ENCODE results near the gene CLEC16A. TPM values are rescaled to one million over a fixed set of nuclear protein-coding genes. Genes with fewer than 3 reads are reported as not detected.
A peak's percentile ranks its signal among the peaks of the same experiment; 100 is the strongest.

The CLEC16A gene
- total RNA-seq, 2 donors from 2014 or later: 31.1 to 32.0 TPM

DNA sequence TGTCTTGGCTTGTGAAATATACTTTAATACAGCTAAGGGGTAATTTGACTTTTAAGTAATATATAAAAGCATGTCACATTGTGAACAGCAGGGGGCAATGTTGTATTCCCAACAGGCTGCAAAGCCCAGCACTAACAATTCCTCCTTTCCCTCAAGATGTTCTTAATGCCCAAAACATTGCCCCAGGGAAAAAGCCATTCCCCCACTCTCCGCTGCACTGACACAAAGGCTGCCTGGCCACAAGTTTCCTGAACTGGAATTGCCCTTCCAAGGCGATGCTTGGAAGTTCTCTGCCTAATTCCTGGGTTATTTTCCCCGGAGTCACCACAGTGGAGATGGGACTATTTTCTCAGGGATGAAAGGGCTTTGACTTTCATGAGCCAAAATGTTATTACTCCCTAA, 27.2 kb downstream of the CLEC16A start:
- H3K27me3 Mint-ChIP-seq: no peaks in the 10 kb centered on the region
- no peak for ATAC-seq
- peaks cover 16% of the 10 kb centered on the region for H3K4me1 Mint-ChIP-seq
- no peak for DNase-seq
- H3K9me3 ChIP-seq (ENCODE audit: control insufficient read depth, low read length, poor library complexity, severe bottlenecking): no peaks in the 10 kb centered on the region
- peaks cover 3% of the 10 kb centered on the region for H3K36me3 Mint-ChIP-seq (ENCODE audit: low read depth)
- no peak overlapping the region for H3K4me3 Mint-ChIP-seq
- H3K27ac Mint-ChIP-seq: peak overlapping the region; percentile 90

DNA sequence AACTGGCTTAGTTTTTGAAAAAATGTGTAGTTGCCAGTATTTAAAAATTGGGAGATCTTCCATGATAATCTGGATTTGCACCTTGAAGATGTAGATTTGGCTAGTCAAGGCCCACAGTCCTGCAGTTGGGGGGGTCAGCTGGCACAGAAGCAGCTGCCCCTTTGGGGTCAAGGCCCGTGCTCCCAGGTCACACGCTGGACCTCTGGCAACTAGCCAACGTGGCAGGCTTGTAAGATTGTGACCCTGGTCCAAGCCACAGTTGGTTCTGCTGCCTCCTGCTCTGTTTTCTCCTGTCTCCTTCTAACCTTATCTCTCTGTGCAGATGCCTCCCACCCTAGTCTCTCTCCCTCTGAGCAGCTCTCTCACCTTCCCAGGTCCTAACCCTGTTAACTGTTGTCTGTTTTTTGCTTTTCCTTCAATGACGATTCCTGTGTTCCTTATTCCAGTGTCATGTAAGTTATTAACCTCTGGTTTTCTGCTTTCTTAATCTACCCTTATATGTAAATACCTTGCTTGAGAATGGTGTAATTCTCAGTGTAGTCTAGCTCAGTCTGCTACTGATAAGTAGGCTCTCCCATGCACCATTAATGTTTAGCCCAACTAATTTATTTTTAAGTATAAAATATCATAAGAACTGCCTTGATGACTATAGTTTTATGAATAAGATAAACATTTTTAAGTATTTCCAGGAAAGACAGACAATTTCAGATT, 27.9 kb downstream of the CLEC16A start:
- Mint-ChIP-seq H3K27ac (peak overlapping the region; percentile 90), H3K36me3 (ENCODE audit: low read depth) (peaks cover 3% of the 10 kb centered on the region), H3K27me3 (no peaks in the 10 kb centered on the region), H3K4me1 (peaks cover 16% of the 10 kb centered on the region), H3K4me3 (no peak overlapping the region)
- no peak for ATAC-seq
- H3K9me3 ChIP-seq (ENCODE audit: control insufficient read depth, low read length, poor library complexity, severe bottlenecking): no peaks in the 10 kb centered on the region
- DNase-seq: no peak

DNA sequence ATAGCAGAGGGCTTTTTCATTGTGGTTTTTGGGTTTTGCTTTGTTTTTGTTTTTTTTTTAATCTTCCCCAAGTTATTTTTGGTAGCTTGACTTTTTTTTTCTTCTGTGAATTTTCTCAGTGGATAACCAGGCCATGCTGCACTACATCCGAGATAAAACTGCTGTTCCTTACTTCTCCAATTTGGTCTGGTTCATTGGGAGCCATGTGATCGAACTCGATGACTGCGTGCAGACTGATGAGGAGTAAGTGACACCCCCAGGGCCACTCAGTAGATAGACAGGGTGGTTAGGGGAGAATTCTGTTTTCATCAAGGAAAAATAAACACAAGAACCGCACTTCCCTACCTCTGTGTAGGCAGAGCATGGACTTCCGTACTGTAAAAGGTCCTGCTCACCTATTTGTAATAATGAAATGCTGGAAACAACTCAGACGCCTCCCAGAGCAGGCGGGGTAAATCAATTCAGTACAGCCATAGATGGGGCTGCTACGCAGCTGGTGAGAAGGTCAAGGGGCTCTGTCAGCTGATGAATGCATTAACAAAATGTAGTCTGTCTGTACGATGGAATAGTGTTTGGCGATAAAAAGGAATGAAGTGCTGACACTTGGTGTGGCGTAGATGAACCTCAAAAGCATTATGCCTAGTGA, 28.6 kb downstream of the CLEC16A start:
- Mint-ChIP-seq H3K27me3 (no peaks in the 10 kb centered on the region), H3K36me3 (ENCODE audit: low read depth) (peaks cover 5% of the 10 kb centered on the region), H3K4me1 (peaks cover 19% of the 10 kb centered on the region), H3K27ac (peak overlapping the region; percentile 90), H3K4me3 (peak overlapping the region; percentile 9)
- DNase-seq (no peak), ATAC-seq (no peak)
- H3K9me3 ChIP-seq (ENCODE audit: control insufficient read depth, low read length, poor library complexity, severe bottlenecking): no peaks in the 10 kb centered on the region

DNA sequence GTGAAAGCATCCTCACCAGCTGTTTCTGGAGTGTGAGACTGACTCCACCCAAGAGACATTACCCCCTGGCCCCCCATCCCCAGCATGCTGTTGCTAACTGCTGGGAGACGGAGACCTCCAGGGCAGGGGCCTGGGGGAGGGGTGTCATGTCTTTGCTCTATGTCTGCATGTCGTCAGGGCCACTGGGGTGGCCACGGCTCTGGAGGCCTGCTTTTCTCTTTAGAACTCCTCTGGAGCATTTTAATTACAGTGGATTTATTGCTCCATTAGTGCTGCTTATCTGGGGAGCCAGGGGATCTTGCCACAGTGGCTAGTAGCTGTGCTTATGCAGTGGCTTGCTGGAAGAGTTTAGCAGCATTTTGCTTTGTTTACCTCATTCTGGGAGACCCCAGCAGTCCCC, 32.3 kb downstream of the CLEC16A start:
- H3K36me3 Mint-ChIP-seq (ENCODE audit: low read depth): peaks cover 5% of the 10 kb centered on the region
- H3K9me3 ChIP-seq (ENCODE audit: control insufficient read depth, low read length, poor library complexity, severe bottlenecking): no peaks in the 10 kb centered on the region
- no peaks in the 10 kb centered on the region for H3K27me3 Mint-ChIP-seq
- ATAC-seq: no peak
- H3K27ac Mint-ChIP-seq: no peak overlapping the region
- no peak overlapping the region for H3K4me3 Mint-ChIP-seq
- peaks cover 16% of the 10 kb centered on the region for H3K4me1 Mint-ChIP-seq
- DNase-seq: no peak

- Mint-ChIP-seq H3K4me3 (no peak overlapping the region), H3K27me3 (no peaks in the 10 kb centered on the region), H3K4me1 (peaks cover 15% of the 10 kb centered on the region), H3K27ac (peak overlapping the region; percentile 79), H3K36me3 (ENCODE audit: low read depth) (peaks cover 5% of the 10 kb centered on the region)
- H3K9me3 ChIP-seq (ENCODE audit: control insufficient read depth, low read length, poor library complexity, severe bottlenecking): no peaks in the 10 kb centered on the region
- ATAC-seq: no peak
- no peak for DNase-seq
These were observed 33.8 kb downstream of the CLEC16A start for GRCh38 chr16:10978124-10978523.

- Mint-ChIP-seq H3K4me1 (peaks cover 16% of the 10 kb centered on the region), H3K36me3 (ENCODE audit: low read depth) (peaks cover 5% of the 10 kb centered on the region), H3K27ac (peak overlapping the region; percentile 21), H3K4me3 (no peak overlapping the region), H3K27me3 (no peaks in the 10 kb centered on the region)
- ATAC-seq (no peak), DNase-seq (no peak)
- no peaks in the 10 kb centered on the region for H3K9me3 ChIP-seq (ENCODE audit: control insufficient read depth, low read length, poor library complexity, severe bottlenecking)
These were observed 34.6 kb downstream of the CLEC16A start for GRCh38 chr16:10978871-10979446.

DNA sequence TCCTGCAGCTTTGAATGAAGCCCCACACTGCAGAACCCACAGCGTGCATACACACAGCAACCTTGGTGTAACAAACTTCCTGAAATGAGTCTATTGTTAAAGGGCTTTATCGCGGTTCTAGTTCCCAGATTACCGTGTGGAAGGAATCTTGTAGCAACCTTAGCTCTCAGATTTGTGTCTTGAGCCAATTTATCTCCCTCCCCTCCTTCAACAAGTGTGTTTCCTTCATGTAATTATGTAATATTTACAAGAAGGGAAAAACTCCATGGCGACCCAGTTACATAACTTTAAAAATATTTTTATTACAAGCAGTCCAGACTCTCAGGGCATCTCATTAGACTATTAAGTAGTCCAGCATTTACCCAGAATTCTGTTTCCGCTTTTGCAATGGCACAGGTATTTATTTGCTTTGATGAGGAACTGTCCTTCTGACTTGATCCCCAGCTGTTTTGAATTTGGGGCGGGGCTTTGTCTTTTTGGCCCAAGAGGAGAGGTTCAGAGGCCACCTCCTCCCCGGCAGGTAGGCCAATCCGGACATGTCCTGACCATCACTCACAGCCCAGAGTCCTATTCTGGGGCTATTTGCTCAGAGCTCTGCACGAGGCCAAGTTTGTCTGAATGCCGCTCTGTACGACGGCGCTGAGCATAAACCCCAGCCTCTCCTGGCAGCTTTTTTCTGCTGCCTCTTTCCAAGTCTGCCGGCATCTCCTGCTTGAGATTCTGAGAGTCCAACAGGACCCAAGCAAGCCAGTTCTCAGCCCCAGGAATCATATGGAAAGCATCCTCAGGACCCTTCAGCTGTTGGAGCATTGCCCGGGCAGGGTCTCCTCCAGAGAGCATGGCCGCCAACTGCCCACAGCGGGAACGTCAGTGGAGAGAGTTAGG, 35.6 kb downstream of the CLEC16A start:
- H3K9me3 ChIP-seq (ENCODE audit: control insufficient read depth, low read length, poor library complexity, severe bottlenecking): no peaks in the 10 kb centered on the region
- Mint-ChIP-seq H3K4me3 (no peak overlapping the region), H3K36me3 (ENCODE audit: low read depth) (peaks cover 2% of the 10 kb centered on the region), H3K4me1 (peaks cover 21% of the 10 kb centered on the region), H3K27ac (peak overlapping the region; percentile 21), H3K27me3 (no peaks in the 10 kb centered on the region)
- no peak for ATAC-seq
- DNase-seq: no peak

- no peaks in the 10 kb centered on the region for H3K9me3 ChIP-seq (ENCODE audit: control insufficient read depth, low read length, poor library complexity, severe bottlenecking)
- H3K4me3 Mint-ChIP-seq: no peak overlapping the region
- ATAC-seq: no peak
- H3K27ac Mint-ChIP-seq: peak overlapping the region; percentile 21
- DNase-seq: no peak
- H3K4me1 Mint-ChIP-seq: peaks cover 21% of the 10 kb centered on the region
- H3K36me3 Mint-ChIP-seq (ENCODE audit: low read depth): peaks cover 2% of the 10 kb centered on the region
- H3K27me3 Mint-ChIP-seq: no peaks in the 10 kb centered on the region
These were observed 36.4 kb downstream of the CLEC16A start for GRCh38 chr16:10980813-10981212.

- H3K27ac Mint-ChIP-seq: no peak overlapping the region
- H3K4me1 Mint-ChIP-seq: peaks cover 24% of the 10 kb centered on the region
- H3K36me3 Mint-ChIP-seq (ENCODE audit: low read depth): peaks cover 2% of the 10 kb centered on the region
- no peaks in the 10 kb centered on the region for H3K9me3 ChIP-seq (ENCODE audit: control insufficient read depth, low read length, poor library complexity, severe bottlenecking)
- H3K4me3 Mint-ChIP-seq: no peak overlapping the region
- DNase-seq (peak in 2 of 3 donors; percentile 26 to 27), ATAC-seq (peak; percentile 88)
- H3K27me3 Mint-ChIP-seq: no peaks in the 10 kb centered on the region
These were observed 37.4 kb downstream of the CLEC16A start for GRCh38 chr16:10981697-10982216.

DNA sequence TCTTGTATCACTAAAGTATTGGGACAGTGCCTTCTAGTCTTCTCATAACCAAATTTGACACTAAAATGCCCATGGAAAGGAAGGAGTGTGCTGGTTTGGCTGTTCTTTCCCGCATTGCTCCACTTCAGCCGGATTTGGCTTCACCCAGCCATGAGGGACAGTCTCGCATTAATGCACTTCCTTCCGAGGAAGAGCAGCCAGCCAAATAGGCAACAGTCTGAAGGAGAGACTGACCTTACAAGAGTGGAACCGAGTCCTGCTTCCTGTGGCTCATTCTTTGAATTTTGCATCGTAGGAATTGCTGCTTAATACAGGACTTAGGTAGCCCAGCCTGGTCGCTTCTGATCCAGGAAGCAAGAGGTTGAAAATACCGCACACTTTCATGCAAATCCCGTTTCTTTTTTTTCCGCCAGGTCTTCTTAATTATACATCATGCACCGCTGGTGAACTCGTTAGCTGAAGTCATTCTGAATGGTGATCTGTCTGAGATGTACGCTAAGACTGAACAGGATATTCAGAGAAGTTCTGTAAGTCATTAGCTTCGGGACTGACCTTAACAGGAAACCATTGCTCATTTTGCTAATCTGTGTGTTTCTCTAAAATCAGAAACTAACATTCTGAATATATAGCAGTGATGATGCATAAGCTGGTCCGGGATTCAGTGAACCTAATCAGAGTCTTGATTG, 38.2 kb downstream of the CLEC16A start:
- Mint-ChIP-seq H3K27me3 (no peaks in the 10 kb centered on the region), H3K4me3 (peak overlapping the region; percentile 33), H3K27ac (peak overlapping the region; percentile 24), H3K36me3 (ENCODE audit: low read depth) (peaks cover 1% of the 10 kb centered on the region), H3K4me1 (peaks cover 30% of the 10 kb centered on the region)
- no peak for ATAC-seq
- no peaks in the 10 kb centered on the region for H3K9me3 ChIP-seq (ENCODE audit: control insufficient read depth, low read length, poor library complexity, severe bottlenecking)
- no peak for DNase-seq

- peak; percentile 46 for ATAC-seq
- no peak for DNase-seq
- peak overlapping the region; percentile 24 for H3K27ac Mint-ChIP-seq
- no peak overlapping the region for H3K4me3 Mint-ChIP-seq
- no peaks in the 10 kb centered on the region for H3K27me3 Mint-ChIP-seq
- peaks cover 34% of the 10 kb centered on the region for H3K4me1 Mint-ChIP-seq
- no peaks in the 10 kb centered on the region for H3K36me3 Mint-ChIP-seq (ENCODE audit: low read depth)
- no peaks in the 10 kb centered on the region for H3K9me3 ChIP-seq (ENCODE audit: control insufficient read depth, low read length, poor library complexity, severe bottlenecking)
These were observed 38.8 kb downstream of the CLEC16A start for GRCh38 chr16:10983159-10983558.

- Mint-ChIP-seq H3K4me1 (peaks cover 45% of the 10 kb centered on the region), H3K27me3 (no peaks in the 10 kb centered on the region), H3K36me3 (ENCODE audit: low read depth) (no peaks in the 10 kb centered on the region), H3K4me3 (no peak overlapping the region), H3K27ac (peak overlapping the region; percentile 79)
- no peak for ATAC-seq
- H3K9me3 ChIP-seq (ENCODE audit: control insufficient read depth, low read length, poor library complexity, severe bottlenecking): no peaks in the 10 kb centered on the region
- no peak for DNase-seq
These were observed 40.1 kb downstream of the CLEC16A start for GRCh38 chr16:10984509-10984908.

Measured in T-helper 17 cell (primary cell).